ENCODE data around the gene SBF2. TPM values are rescaled to one million over a fixed set of nuclear protein-coding genes. Genes with fewer than 3 reads are reported as not detected.
"Not testable (repeated sequence)": the region's sequence is repeated elsewhere in the genome, so short reads cannot be mapped to it uniquely, and the experiment has no call there.

Gene SBF2
- total RNA-seq, 2 donors from 2014 or later = 53.4 to 58.9 TPM

- no peak for DNase-seq (ENCODE audit: low spot score)
- intact Hi-C loops (cut with DNase I) = loop anchor here in 1 of 2 donors (5.0 kb wide), 1 partner anchor 159 kb away; no protein-coding TSS in a partner anchor
These were observed 276.1 kb downstream of the SBF2 start for GRCh38 chr11:10017911-10018310.

- intact Hi-C loops (cut with DNase I) = loop anchor here in 1 of 2 donors (5.0 kb wide), 1 partner anchor 160 kb away; no protein-coding TSS in a partner anchor
- DNase-seq (ENCODE audit: low spot score) = no peak
These were observed 277.0 kb downstream of the SBF2 start for GRCh38 chr11:10017050-10017449.

GRCh38 chr11:10012068-10012467, 282.0 kb downstream of the SBF2 start:
- no peak for DNase-seq (ENCODE audit: low spot score)
- intact Hi-C loops (cut with DNase I) = no loop called here

GRCh38 chr11:10005955-10006525, 288.0 kb downstream of the SBF2 start:
- intact Hi-C loops (cut with DNase I) = no loop called here
- DNase-seq (ENCODE audit: low spot score) = no peak

- no peak for DNase-seq (ENCODE audit: low spot score)
These were observed 289.4 kb downstream of the SBF2 start for GRCh38 chr11:10004526-10005113.

GRCh38 chr11:10002221-10002620, 291.8 kb downstream of the SBF2 start:
- DNase-seq (ENCODE audit: low spot score) = no peak
- intact Hi-C loops (cut with DNase I) = no loop called here

More at GRCh38 chr11:10004526-10005113, 289.4 kb downstream of the SBF2 start:
- intact Hi-C loops (cut with DNase I) = no loop called here

- intact Hi-C loops (cut with DNase I) = loop anchor here in 1 of 2 donors (5.0 kb wide), 1 partner anchor 330 kb away; no protein-coding TSS in a partner anchor
- DNase-seq (ENCODE audit: low spot score) = no peak
These were observed 301.7 kb downstream of the SBF2 start for GRCh38 chr11:9992306-9992705.

- intact Hi-C loops (cut with DNase I) = loop anchor here in 1 of 2 donors (5.0 kb wide), 1 partner anchor 332 kb away; no protein-coding TSS in a partner anchor
- no peak for DNase-seq (ENCODE audit: low spot score)
These were observed 303.6 kb downstream of the SBF2 start for GRCh38 chr11:9990221-9990973.

GRCh38 chr11:9987303-9987702, 306.7 kb downstream of the SBF2 start:
- DNase-seq (ENCODE audit: low spot score) = not testable (repeated sequence)
- intact Hi-C loops (cut with DNase I) = loop anchor here in 1 of 2 donors (10.0 kb wide), 1 partner anchor 317 kb away; the partner anchor contains the start of gene ADM

- intact Hi-C loops (cut with DNase I) = loop anchor here in 1 of 2 donors (10.0 kb wide), 1 partner anchor 322 kb away; the partner anchor contains the start of gene ADM
- no peak for DNase-seq (ENCODE audit: low spot score)
These were observed 311.0 kb downstream of the SBF2 start for GRCh38 chr11:9982796-9983579.

GRCh38 chr11:9982127-9982795, 311.8 kb downstream of the SBF2 start:
- intact Hi-C loops (cut with DNase I) = loop anchor here in 1 of 2 donors (10.0 kb wide), 1 partner anchor 323 kb away; the partner anchor contains the start of gene ADM
- DNase-seq (ENCODE audit: low spot score) = no peak

GRCh38 chr11:9980931-9981330, 313.1 kb downstream of the SBF2 start:
- no peak for DNase-seq (ENCODE audit: low spot score)

GRCh38 chr11:9977554-9977953, 316.5 kb downstream of the SBF2 start:
- DNase-seq (ENCODE audit: low spot score) = no peak
- intact Hi-C loops (cut with DNase I) = loop anchor here in 1 of 2 donors (5.0 kb wide), 1 partner anchor 220 kb away; no protein-coding TSS in a partner anchor

More at GRCh38 chr11:9980931-9981330, 313.1 kb downstream of the SBF2 start:
- intact Hi-C loops (cut with DNase I) = loop anchor here in 1 of 2 donors (10.0 kb wide), 1 partner anchor 324 kb away; the partner anchor contains the start of gene ADM

- intact Hi-C loops (cut with DNase I) = loop anchor here in 1 of 2 donors (5.0 kb wide), 1 partner anchor 217 kb away; no protein-coding TSS in a partner anchor
These were observed 319.6 kb downstream of the SBF2 start for GRCh38 chr11:9974375-9974774.

GRCh38 chr11:9973921-9974320, 320.1 kb downstream of the SBF2 start:
- no peak for DNase-seq (ENCODE audit: low spot score)
- intact Hi-C loops (cut with DNase I) = loop anchor here in 1 of 2 donors (5.0 kb wide), 1 partner anchor 217 kb away; no protein-coding TSS in a partner anchor

More at GRCh38 chr11:9974375-9974774, 319.6 kb downstream of the SBF2 start:
- no peak for DNase-seq (ENCODE audit: low spot score)

- intact Hi-C loops (cut with DNase I) = loop anchor here in 1 of 2 donors (5.0 kb wide), 1 partner anchor 216 kb away; no protein-coding TSS in a partner anchor
These were observed 321.0 kb downstream of the SBF2 start for GRCh38 chr11:9972989-9973388.

GRCh38 chr11:9971894-9972293, 322.1 kb downstream of the SBF2 start:
- DNase-seq (ENCODE audit: low spot score) = no peak
- intact Hi-C loops (cut with DNase I) = loop anchor here in 1 of 2 donors (5.0 kb wide), 1 partner anchor 215 kb away; no protein-coding TSS in a partner anchor

More at GRCh38 chr11:9972989-9973388, 321.0 kb downstream of the SBF2 start:
- no peak for DNase-seq (ENCODE audit: low spot score)

GRCh38 chr11:9969068-9969467, 325.0 kb downstream of the SBF2 start:
- intact Hi-C loops (cut with DNase I) = loop anchor here in 1 of 2 donors (10.0 kb wide), 1 partner anchor 114 kb away; no protein-coding TSS in a partner anchor
- no peak for DNase-seq (ENCODE audit: low spot score)

Data from posterior vena cava (tissue), 2 donors.